ENCODE data around the gene ZDHHC7. TPM values are rescaled to one million over a fixed set of nuclear protein-coding genes. Genes with fewer than 3 reads are reported as not detected.

Gene ZDHHC7
- total RNA-seq, 1 donor from 2014 or later, result 37.3 TPM

DNA sequence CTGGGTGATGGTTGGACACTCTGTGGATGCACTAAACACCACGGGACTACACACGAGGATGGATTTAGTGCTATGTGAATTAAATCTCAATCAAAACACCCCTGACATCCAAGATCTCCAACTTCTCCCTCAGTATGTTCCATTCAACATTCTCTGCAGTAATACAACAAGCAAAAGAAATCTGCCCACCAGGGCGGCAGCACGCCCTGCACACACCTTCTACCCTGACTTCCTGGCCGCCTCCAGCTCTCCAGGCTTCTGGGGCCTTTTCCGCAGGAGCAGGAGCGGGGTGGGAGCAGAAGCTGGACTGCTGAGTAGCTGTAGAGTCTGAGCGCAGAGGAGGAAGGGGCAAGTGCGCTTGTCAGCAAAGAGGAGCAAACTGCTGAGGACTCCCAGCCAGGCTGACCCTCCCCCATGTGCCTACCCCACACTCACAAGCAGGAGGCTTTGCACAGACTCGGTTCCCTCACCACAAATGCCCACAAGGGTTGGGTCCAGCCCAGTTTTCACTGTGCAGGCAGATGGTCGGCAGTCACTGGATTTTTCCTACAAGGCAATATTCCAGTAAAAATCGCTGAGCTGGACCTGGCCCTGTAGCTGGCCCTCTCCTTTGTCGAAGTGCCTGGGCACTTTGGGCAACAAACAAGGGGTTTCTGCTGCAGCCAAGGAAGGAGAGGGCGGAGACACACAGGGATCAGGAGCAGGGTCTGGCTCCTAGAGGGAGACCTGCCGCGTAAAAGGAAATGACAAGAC, 22.8 kb downstream of the ZDHHC7 start:
- H3K4me1 ChIP-seq, result peaks cover 47% of the 10 kb centered on the region
- TF ChIP-seq POLR2AphosphoS5 (IDR thresholded peaks at IDR 0.05; ENCODE audit: insufficient read depth in 1 of 2, low read depth in 1 of 2) (no peak), POLR2A (IDR thresholded peaks at IDR 0.05) (no peak)
- TF ChIP-seq, protein P1, sequence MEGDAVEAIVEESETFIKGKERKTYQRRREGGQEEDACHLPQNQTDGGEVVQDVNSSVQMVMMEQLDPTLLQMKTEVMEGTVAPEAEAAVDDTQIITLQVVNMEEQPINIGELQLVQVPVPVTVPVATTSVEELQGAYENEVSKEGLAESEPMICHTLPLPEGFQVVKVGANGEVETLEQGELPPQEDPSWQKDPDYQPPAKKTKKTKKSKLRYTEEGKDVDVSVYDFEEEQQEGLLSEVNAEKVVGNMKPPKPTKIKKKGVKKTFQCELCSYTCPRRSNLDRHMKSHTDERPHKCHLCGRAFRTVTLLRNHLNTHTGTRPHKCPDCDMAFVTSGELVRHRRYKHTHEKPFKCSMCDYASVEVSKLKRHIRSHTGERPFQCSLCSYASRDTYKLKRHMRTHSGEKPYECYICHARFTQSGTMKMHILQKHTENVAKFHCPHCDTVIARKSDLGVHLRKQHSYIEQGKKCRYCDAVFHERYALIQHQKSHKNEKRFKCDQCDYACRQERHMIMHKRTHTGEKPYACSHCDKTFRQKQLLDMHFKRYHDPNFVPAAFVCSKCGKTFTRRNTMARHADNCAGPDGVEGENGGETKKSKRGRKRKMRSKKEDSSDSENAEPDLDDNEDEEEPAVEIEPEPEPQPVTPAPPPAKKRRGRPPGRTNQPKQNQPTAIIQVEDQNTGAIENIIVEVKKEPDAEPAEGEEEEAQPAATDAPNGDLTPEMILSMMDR (IDR thresholded peaks at IDR 0.05), result no peak

DNA sequence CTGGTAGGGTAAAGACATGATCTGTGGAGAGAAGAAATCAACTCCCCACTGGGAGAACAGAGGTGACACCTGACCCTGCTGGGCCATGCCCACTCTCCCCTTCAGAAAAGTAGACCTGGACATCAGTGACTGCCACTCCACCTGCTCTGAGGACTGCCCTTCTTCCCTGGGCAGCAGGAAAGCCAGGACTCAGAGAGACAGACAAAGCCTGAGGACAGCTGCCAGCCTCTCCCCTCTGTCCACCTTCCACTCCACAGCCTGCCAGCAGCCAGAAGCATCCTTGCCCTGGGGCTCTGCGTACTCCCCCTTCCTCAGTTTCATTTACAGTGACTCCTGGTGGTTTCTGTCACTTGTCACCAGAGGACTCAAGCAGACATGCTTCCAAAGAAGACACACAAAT, 24.5 kb downstream of the ZDHHC7 start:
- H3K36me3 ChIP-seq, result peaks cover 0 to 45% of the 10 kb centered on the region in 2 donors
- DNase-seq (ENCODE audit: extremely low spot score in 2 of 2), result no peak
- no peak overlapping the region for H3K4me3 ChIP-seq
- no peaks in the 10 kb centered on the region for H3K27me3 ChIP-seq
- H3K9me3 ChIP-seq, result no peaks in the 10 kb centered on the region
- TF ChIP-seq, protein P1 (IDR thresholded peaks at IDR 0.05), result no peak
- TF ChIP-seq POLR2A (IDR thresholded peaks at IDR 0.05) (no peak), POLR2AphosphoS5 (IDR thresholded peaks at IDR 0.05; ENCODE audit: insufficient read depth in 1 of 2, low read depth in 1 of 2) (no peak)
- H3K27ac ChIP-seq, result peak overlapping the region; percentile 77
- intact Hi-C loops (cut with DNase I), result no loop called here
- H3K4me1 ChIP-seq, result peaks cover 41% of the 10 kb centered on the region

More for the DNA sequence above, 22.8 kb downstream of the ZDHHC7 start:
- Histone ChIP-seq H3K27me3 (no peaks in the 10 kb centered on the region), H3K27ac (no peak overlapping the region), H3K36me3 (peaks cover 0 to 43% of the 10 kb centered on the region in 2 donors), H3K9me3 (no peaks in the 10 kb centered on the region), H3K4me3 (no peak overlapping the region)
- intact Hi-C loops (cut with DNase I), result no loop called here
- no peak for DNase-seq (ENCODE audit: extremely low spot score in 2 of 2)

DNA sequence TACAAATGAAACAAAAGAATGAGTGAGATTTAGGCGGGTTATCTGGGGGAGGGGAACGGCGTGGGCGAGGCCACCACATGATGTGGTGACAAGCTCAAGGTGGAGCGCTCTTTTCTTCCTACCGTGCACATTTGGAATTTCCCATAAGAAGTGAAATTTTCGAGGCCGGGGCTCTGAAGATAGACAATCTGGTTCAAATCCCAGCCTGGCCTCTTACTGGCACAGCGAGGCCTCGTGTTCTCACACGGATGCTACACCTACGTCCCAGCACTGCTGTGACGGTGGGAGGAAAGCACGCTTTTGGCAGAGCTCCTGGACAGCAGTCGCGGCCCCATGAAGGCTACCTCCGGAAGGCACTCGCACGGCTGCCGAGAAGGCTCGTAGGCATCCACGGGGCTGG, 25.2 kb downstream of the ZDHHC7 start:
- DNase-seq (ENCODE audit: extremely low spot score in 2 of 2), result no peak
- peak overlapping the region; percentile 77 for H3K27ac ChIP-seq
- intact Hi-C loops (cut with DNase I), result no loop called here
- TF ChIP-seq, protein P1 (IDR thresholded peaks at IDR 0.05), result no peak
- TF ChIP-seq POLR2AphosphoS5 (IDR thresholded peaks at IDR 0.05; ENCODE audit: insufficient read depth in 1 of 2, low read depth in 1 of 2) (no peak), POLR2A (IDR thresholded peaks at IDR 0.05) (no peak)
- peaks cover 41% of the 10 kb centered on the region for H3K4me1 ChIP-seq
- H3K36me3 ChIP-seq, result peaks cover 0 to 53% of the 10 kb centered on the region in 2 donors
- no peak overlapping the region for H3K4me3 ChIP-seq
- no peaks in the 10 kb centered on the region for H3K27me3 ChIP-seq
- H3K9me3 ChIP-seq, result no peaks in the 10 kb centered on the region

DNA sequence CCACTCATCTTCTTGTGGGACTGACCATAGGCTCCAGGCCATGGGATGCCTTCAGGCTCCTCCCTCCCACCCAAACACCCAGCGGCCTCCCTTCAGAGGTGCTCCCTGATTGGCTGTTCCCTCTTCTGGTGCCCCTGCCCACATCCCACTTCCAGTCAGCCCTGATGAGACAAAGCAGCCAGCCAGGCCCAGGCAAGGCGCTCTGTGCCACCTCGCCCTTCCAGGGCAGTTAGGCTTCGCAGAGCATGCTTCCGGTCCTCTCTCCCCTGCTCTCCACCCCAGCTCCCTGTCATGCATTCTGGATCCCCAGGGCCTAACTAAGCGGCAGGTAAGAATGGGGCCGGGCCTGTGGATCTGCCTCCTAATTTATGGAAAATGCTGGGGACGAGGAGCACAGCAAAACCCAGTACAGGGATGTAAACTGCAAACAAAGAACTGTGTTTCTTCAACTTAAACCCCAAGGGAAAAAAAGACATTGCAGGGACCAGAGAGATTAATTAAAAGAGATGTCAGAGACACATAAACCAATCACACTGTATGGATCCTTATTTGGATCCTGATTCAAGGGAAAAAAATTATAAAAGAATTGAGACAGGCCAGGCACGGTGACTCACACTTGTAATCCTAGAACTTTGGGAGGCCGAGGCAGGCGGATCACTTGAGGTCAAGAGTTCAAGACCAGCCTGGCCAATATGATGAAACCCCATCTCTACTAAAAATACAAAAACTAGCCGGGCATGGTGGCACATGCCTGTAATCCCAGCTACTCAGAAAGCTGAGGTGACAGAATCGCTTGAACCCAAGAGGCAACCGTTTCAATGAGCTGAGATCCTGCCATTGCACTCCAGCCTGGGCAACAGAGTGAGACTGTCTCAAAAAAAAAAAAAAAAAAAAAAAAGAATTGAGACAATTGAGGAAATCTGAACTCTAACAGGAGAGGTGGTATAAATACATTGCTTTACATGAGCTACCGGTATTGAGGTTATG, 26.0 kb downstream of the ZDHHC7 start:
- Histone ChIP-seq H3K9me3 (no peaks in the 10 kb centered on the region), H3K27ac (peak overlapping the region; percentile 77), H3K4me1 (peaks cover 41% of the 10 kb centered on the region), H3K4me3 (no peak overlapping the region), H3K36me3 (peaks cover 0 to 52% of the 10 kb centered on the region in 2 donors), H3K27me3 (no peaks in the 10 kb centered on the region)
- TF ChIP-seq, protein P1 (IDR thresholded peaks at IDR 0.05), result no peak
- peak; percentile 23 to 32 for TF ChIP-seq POLR2AphosphoS5 (IDR thresholded peaks at IDR 0.05; ENCODE audit: insufficient read depth in 1 of 2, low read depth in 1 of 2)
- TF ChIP-seq POLR2A (IDR thresholded peaks at IDR 0.05), result no peak
- intact Hi-C loops (cut with DNase I), result no loop called here
- DNase-seq (ENCODE audit: extremely low spot score in 2 of 2), result no peak

Measured in vagina (tissue), 2 donors.